Lung (tissue), 12 donors: ENCODE results near the gene MAP7. TPM values are rescaled to one million over a fixed set of nuclear protein-coding genes. Genes with fewer than 3 reads are reported as not detected.

ENCODE experiments used
- ATAC-seq: fragments of 200-7000 bp; cut with Tn5 transposase; one replicate; pipeline ENCODE4 v1.9.1; 2020; ENCODE audit warnings: moderate number of reproducible peaks; ENCODE audit not compliant: insufficient read depth, low FRiP score
- DNase-seq, 3 donors: peaks; one replicate each; pipeline ENCODE4 v3.0.0-alpha.2; 2013 to 2017
- H3K27ac ChIP-seq, 2 donors: one replicate each; pipeline ENCODE4 v1.5.1; 2013; ENCODE audit warnings: mild to moderate bottlenecking in 2 of 2, moderate library complexity in 2 of 2, control low read depth in 1 of 2, inconsistent platforms in 1 of 2, low read depth in 1 of 2, low read length in 1 of 2
- H3K27me3 ChIP-seq, 3 donors: one replicate each; pipeline ENCODE4 v1.5.1; 2013; ENCODE audit warnings: low read length in 2 of 3; ENCODE audit not compliant: control insufficient read depth in 3 of 3, insufficient read depth in 3 of 3
- H3K36me3 ChIP-seq, 4 donors: one replicate each; pipeline ENCODE4 v1.5.1; 2013; ENCODE audit warnings: low read length in 4 of 4, mild to moderate bottlenecking in 1 of 4, moderate library complexity in 1 of 4; ENCODE audit not compliant: control insufficient read depth in 4 of 4, insufficient read depth in 4 of 4
- H3K4me1 ChIP-seq, 5 donors: one replicate each; pipeline ENCODE4 v1.5.1; 2013; ENCODE audit warnings: low read length in 5 of 5, mild to moderate bottlenecking in 2 of 5, moderate library complexity in 1 of 5; ENCODE audit not compliant: control insufficient read depth in 5 of 5, insufficient read depth in 5 of 5
- H3K4me3 ChIP-seq: one replicate; pipeline ENCODE4 v1.5.1; 2013; ENCODE audit warnings: mild to moderate bottlenecking, control low read depth, moderate library complexity
- H3K9ac ChIP-seq, 2 donors: one replicate each; pipeline ENCODE4 v1.5.1; 2013; ENCODE audit warnings: low read length in 2 of 2, control low read depth in 1 of 2; ENCODE audit not compliant: insufficient read depth in 1 of 2
- H3K9me3 ChIP-seq, 4 donors: one replicate each; pipeline ENCODE4 v1.5.1; 2013; ENCODE audit warnings: low read length in 3 of 4, mild to moderate bottlenecking in 1 of 4, moderate library complexity in 1 of 4; ENCODE audit not compliant: control insufficient read depth in 4 of 4, insufficient read depth in 3 of 4
- WGBS, 2 donors: extraction: QIAGEN DNeasy Blood & Tissue Kit; methylation state at CpG; one replicate each; pipeline ENCODE4 v1.1.7; 2013; 5-methylcytosine and 5-hydroxymethylcytosine counted together
- polyA plus RNA-seq, 2 donors: library from polyadenylated mRNA; stranded (reverse); fragments of 200-250 nt; gene quantifications; one replicate each; pipeline ENCODE4 v1.2.1, GENCODE V29; 2013
- total RNA-seq, 2 donors: library from RNA; depleted of rRNA in 1 of 2; stranded (reverse); fragments of >200 nt in 1 of 2; gene quantifications; one replicate each; pipeline ENCODE4 v1.2.1, GENCODE V29; 2014 to 2021
- TF ChIP-seq, protein P1 (sequence below): IDR thresholded peaks from 2 replicates; pipeline ENCODE4 v1.5.1; 2012; ENCODE audit warnings: mild to moderate bottlenecking; ENCODE audit errors: control extremely low read depth, extremely low read depth
- donor health status: control.
- donor health status: control.
- donor health status: Bipolar disorder and iron deficiency.
- donor health status: healthy.
- donor health status: DM: yes; HTN: yes; CAD: no.

The MAP7 gene
- total and polyA plus RNA-seq, 4 donors, result 8.4 to 23.4 (median 12.3) TPM

DNA sequence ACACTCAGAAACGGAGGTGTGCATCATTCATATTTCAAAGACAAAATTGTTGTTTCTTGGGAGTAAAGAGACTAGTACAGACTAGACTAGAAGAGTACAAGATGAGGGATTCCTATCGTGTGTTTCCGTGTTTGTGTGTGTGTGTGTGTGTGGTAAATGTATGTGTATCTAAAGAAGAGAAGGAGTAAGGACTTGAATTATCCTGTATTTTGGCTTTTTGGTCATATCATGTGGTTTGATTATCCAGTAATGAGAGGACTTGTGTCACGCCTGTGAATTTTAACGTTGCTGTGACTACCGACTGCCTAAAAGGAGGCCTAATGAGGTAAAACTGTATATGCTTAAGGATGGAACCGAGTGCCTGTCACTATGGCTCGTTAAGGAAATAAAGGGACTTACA lies 44.4 kb upstream of the MAP7 start:
- Histone ChIP-seq H3K4me1 (peaks cover 0 to 4% (median 0%) of the 10 kb centered on the region in 5 donors), H3K27me3 (no peaks in the 10 kb centered on the region), H3K36me3 (peaks cover 0 to 16% (median 4%) of the 10 kb centered on the region in 4 donors), H3K9me3 (no peaks in the 10 kb centered on the region), H3K27ac (peak overlapping the region in 1 of 2 donors; percentile 76), H3K9ac (no peak overlapping the region), H3K4me3 (no peak overlapping the region)
- TF ChIP-seq, protein P1, sequence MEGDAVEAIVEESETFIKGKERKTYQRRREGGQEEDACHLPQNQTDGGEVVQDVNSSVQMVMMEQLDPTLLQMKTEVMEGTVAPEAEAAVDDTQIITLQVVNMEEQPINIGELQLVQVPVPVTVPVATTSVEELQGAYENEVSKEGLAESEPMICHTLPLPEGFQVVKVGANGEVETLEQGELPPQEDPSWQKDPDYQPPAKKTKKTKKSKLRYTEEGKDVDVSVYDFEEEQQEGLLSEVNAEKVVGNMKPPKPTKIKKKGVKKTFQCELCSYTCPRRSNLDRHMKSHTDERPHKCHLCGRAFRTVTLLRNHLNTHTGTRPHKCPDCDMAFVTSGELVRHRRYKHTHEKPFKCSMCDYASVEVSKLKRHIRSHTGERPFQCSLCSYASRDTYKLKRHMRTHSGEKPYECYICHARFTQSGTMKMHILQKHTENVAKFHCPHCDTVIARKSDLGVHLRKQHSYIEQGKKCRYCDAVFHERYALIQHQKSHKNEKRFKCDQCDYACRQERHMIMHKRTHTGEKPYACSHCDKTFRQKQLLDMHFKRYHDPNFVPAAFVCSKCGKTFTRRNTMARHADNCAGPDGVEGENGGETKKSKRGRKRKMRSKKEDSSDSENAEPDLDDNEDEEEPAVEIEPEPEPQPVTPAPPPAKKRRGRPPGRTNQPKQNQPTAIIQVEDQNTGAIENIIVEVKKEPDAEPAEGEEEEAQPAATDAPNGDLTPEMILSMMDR, result no peak
- no peak for DNase-seq
- no peak for ATAC-seq
- WGBS, 2 donors, result 95 to 96% methylated on average over 8 of the region's 8 CpGs

DNA sequence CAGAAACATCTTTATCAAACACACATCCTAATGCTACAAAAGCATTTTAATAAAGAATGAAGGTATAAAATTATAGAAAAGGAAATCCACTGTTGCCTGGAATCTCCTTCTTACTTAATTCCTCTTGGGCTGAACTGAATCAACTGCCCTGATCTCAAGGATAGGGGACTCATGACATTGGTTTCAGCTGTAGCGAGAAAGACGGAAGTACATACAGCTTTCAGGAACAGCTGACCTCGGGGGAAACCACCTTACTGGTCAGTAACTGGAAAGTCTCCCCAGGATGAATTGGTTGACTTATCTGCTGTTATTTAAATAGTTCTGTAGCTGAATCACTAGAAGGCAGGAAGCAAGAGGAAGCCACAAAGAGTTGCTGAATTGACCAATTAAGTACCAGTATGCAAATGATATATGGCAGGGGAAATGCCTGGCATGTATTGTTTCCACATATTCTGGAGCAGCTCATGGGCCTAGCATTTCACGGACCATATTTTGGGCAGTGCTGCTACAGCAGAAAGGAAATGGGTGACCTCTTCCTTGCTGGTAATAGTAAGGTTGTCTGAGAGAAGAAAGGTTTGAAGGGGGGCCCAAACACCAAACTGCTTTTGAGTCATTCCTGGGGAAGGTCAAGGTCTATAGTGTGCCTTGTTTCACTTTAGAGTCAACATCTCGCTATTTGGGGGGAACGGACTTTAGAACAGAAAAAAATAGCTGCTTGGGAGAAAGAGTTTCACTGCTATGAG lies 43.7 kb upstream of the MAP7 start:
- 36 to 38% methylated on average over 6 of the region's 6 CpGs for WGBS, 2 donors
- Histone ChIP-seq H3K4me3 (no peak overlapping the region), H3K36me3 (peaks cover 0 to 18% (median 6%) of the 10 kb centered on the region in 4 donors), H3K9me3 (no peaks in the 10 kb centered on the region), H3K27me3 (no peaks in the 10 kb centered on the region), H3K4me1 (peaks cover 0 to 2% (median 0%) of the 10 kb centered on the region in 5 donors), H3K27ac (peak overlapping the region in 1 of 2 donors; percentile 76), H3K9ac (no peak overlapping the region)
- DNase-seq, result peak in 2 of 3 donors; percentile 15 to 30
- peak; percentile 82 for ATAC-seq
- TF ChIP-seq, protein P1, result no peak

DNA sequence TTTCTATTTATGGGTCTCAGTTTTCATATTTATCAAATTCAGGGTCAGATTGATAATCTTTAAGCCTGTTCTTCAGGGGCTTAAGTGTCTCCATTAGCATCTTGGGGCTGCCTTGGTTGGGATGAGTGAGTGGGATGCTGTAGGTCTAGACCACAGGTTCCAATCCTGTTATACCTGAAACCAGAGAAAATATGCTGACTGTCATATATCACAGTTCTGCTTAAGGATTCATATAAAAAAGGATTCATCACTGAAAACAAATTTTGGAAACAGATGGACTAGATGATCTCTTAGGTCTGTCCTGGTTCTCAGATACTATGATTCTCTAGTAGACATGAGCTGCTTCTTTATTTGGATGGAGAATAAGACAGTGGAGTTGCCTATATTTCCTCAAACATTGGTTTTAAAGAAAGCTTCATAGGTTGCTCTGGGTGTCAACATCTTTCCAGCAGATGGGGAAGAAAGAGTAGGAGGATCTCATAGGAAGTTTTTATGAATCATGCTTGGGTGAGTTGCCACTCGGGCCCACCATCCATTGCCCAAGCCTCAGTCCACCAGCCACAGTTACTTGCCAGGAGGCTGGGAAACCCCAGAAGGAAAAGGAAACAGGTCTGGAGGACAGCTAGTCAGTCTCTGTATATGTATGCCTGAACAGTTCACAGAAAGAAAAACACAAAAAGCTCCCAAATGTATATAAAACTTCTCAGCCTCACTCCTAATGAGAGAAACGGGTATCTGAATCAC lies 42.9 kb upstream of the MAP7 start:
- H3K27ac ChIP-seq, result no peak overlapping the region
- DNase-seq (no peak), ATAC-seq (peak; percentile 12)
- H3K4me3 ChIP-seq, result no peak overlapping the region
- 52 to 56% methylated on average over 2 of the region's 2 CpGs for WGBS, 2 donors
- peaks cover 0 to 22% (median 7%) of the 10 kb centered on the region in 4 donors for H3K36me3 ChIP-seq
- H3K4me1 ChIP-seq, result peaks cover 0 to 2% (median 0%) of the 10 kb centered on the region in 5 donors
- TF ChIP-seq, protein P1, result no peak
- no peak overlapping the region for H3K9ac ChIP-seq
- H3K27me3 ChIP-seq, result no peaks in the 10 kb centered on the region
- H3K9me3 ChIP-seq, result no peaks in the 10 kb centered on the region
